Measurements from ENCODE around the gene NEK11.

The NEK11 gene

GRCh38 chr3:131303848-131304247 lies 277.2 kb downstream of the NEK11 start:
- Mint-ChIP-seq H3K9me3 (peaks cover 14% of the 10 kb centered on the region), H3K27me3 (ENCODE audit: low read depth, poor library complexity) (peaks cover 15% of the 10 kb centered on the region)
- no peak for DNase-seq

GRCh38 chr3:131304890-131305289 lies 278.2 kb downstream of the NEK11 start:
- H3K27me3 Mint-ChIP-seq (ENCODE audit: low read depth, poor library complexity), result peaks cover 15% of the 10 kb centered on the region
- no peak overlapping the region for H3K27ac Mint-ChIP-seq
- no peaks in the 10 kb centered on the region for H3K4me1 Mint-ChIP-seq
- no peak overlapping the region for H3K4me3 Mint-ChIP-seq
- no peaks in the 10 kb centered on the region for H3K36me3 Mint-ChIP-seq (ENCODE audit: low read depth)
- peaks cover 13% of the 10 kb centered on the region for H3K9me3 Mint-ChIP-seq
- TF ChIP-seq CTCF (IDR thresholded peaks at IDR 0.05), result no peak
- DNase-seq, result no peak

More at GRCh38 chr3:131303848-131304247, 277.2 kb downstream of the NEK11 start:
- Mint-ChIP-seq H3K4me3 (no peak overlapping the region), H3K36me3 (ENCODE audit: low read depth) (no peaks in the 10 kb centered on the region), H3K4me1 (no peaks in the 10 kb centered on the region), H3K27ac (no peak overlapping the region)
- no peak for TF ChIP-seq CTCF (IDR thresholded peaks at IDR 0.05)

- no peak overlapping the region for H3K4me3 Mint-ChIP-seq
- no peaks in the 10 kb centered on the region for H3K36me3 Mint-ChIP-seq (ENCODE audit: low read depth)
- peaks cover under 1% of the 10 kb centered on the region for H3K9me3 Mint-ChIP-seq
- no peak for DNase-seq
- H3K27me3 Mint-ChIP-seq (ENCODE audit: low read depth, poor library complexity), result peaks cover 12% of the 10 kb centered on the region
- TF ChIP-seq CTCF (IDR thresholded peaks at IDR 0.05), result no peak
- H3K4me1 Mint-ChIP-seq, result no peaks in the 10 kb centered on the region
- H3K27ac Mint-ChIP-seq, result no peak overlapping the region
Observed at GRCh38 chr3:131306242-131306641, 279.6 kb downstream of the NEK11 start.

GRCh38 chr3:131314318-131314717 lies 287.6 kb downstream of the NEK11 start:
- Mint-ChIP-seq H3K9me3 (no peaks in the 10 kb centered on the region), H3K27ac (no peak overlapping the region), H3K27me3 (ENCODE audit: low read depth, poor library complexity) (peaks cover 6% of the 10 kb centered on the region), H3K4me1 (no peaks in the 10 kb centered on the region), H3K4me3 (no peak overlapping the region), H3K36me3 (ENCODE audit: low read depth) (no peaks in the 10 kb centered on the region)
- DNase-seq, result no peak
- no peak for TF ChIP-seq CTCF (IDR thresholded peaks at IDR 0.05)

GRCh38 chr3:131315162-131315561 lies 288.5 kb downstream of the NEK11 start:
- DNase-seq, result no peak
- Mint-ChIP-seq H3K4me1 (no peaks in the 10 kb centered on the region), H3K27ac (no peak overlapping the region), H3K9me3 (no peaks in the 10 kb centered on the region), H3K27me3 (ENCODE audit: low read depth, poor library complexity) (peaks cover 6% of the 10 kb centered on the region), H3K4me3 (no peak overlapping the region), H3K36me3 (ENCODE audit: low read depth) (no peaks in the 10 kb centered on the region)
- TF ChIP-seq CTCF (IDR thresholded peaks at IDR 0.05), result no peak

- Mint-ChIP-seq H3K27me3 (ENCODE audit: low read depth, poor library complexity) (peaks cover 6% of the 10 kb centered on the region), H3K4me1 (peaks cover 2% of the 10 kb centered on the region), H3K9me3 (no peaks in the 10 kb centered on the region), H3K4me3 (no peak overlapping the region), H3K27ac (no peak overlapping the region), H3K36me3 (ENCODE audit: low read depth) (no peaks in the 10 kb centered on the region)
- no peak for DNase-seq
- TF ChIP-seq CTCF (IDR thresholded peaks at IDR 0.05), result no peak
Observed at GRCh38 chr3:131317667-131318066, 291.0 kb downstream of the NEK11 start.
